ENCODE results near the gene FGFBP1.

Gene FGFBP1

GRCh38 chr4:15964159-15964558, 25.6 kb upstream of the FGFBP1 start:
- H3K36me3 ChIP-seq (ENCODE audit: control insufficient read depth, insufficient read depth, low read length), result no peaks in the 10 kb centered on the region; the same call in 1 of the 2 replicates
- no peaks in the 10 kb centered on the region for H3K27me3 ChIP-seq (ENCODE audit: control insufficient read depth, insufficient read depth, low read length)
- H3K4me1 ChIP-seq (ENCODE audit: control insufficient read depth, insufficient read depth, low read length), result no peaks in the 10 kb centered on the region
- no peak overlapping the region for H3K4me3 ChIP-seq (ENCODE audit: low read length)
- H3K9me3 ChIP-seq (ENCODE audit: control insufficient read depth, insufficient read depth, low read length), result no peaks in the 10 kb centered on the region
- no peak overlapping the region for H3K27ac ChIP-seq (ENCODE audit: low read length)
- no CpG with 5 or more reads among the region's 5 CpGs for WGBS (ENCODE audit: insufficient coverage, insufficient read length)
- no peak for DNase-seq (ENCODE audit: low read depth, low spot score)

GRCh38 chr4:15963576-15963975, 25.0 kb upstream of the FGFBP1 start:
- no peaks in the 10 kb centered on the region for H3K9me3 ChIP-seq (ENCODE audit: control insufficient read depth, insufficient read depth, low read length)
- no peaks in the 10 kb centered on the region for H3K36me3 ChIP-seq (ENCODE audit: control insufficient read depth, insufficient read depth, low read length)
- H3K4me3 ChIP-seq (ENCODE audit: low read length), result no peak overlapping the region
- H3K27ac ChIP-seq (ENCODE audit: low read length), result no peak overlapping the region
- DNase-seq (ENCODE audit: low read depth, low spot score), result no peak
- no peaks in the 10 kb centered on the region for H3K27me3 ChIP-seq (ENCODE audit: control insufficient read depth, insufficient read depth, low read length)
- no peaks in the 10 kb centered on the region for H3K4me1 ChIP-seq (ENCODE audit: control insufficient read depth, insufficient read depth, low read length)
- no CpG with 5 or more reads among the region's 4 CpGs for WGBS (ENCODE audit: insufficient coverage, insufficient read length)

GRCh38 chr4:15963001-15963451, 24.5 kb upstream of the FGFBP1 start, which contains the start of gene FGFBP2:
Gene FGFBP2 (minus strand): TSS chr4:15963175. CDS start chr4:15963129, 46 bp downstream.
- no CpG with 5 or more reads among the region's 9 CpGs for WGBS (ENCODE audit: insufficient coverage, insufficient read length)
- H3K36me3 ChIP-seq (ENCODE audit: control insufficient read depth, insufficient read depth, low read length), result no peaks in the 10 kb centered on the region
- no peaks in the 10 kb centered on the region for H3K4me1 ChIP-seq (ENCODE audit: control insufficient read depth, insufficient read depth, low read length)
- H3K27ac ChIP-seq (ENCODE audit: low read length), result no peak within 1 kb of the TSS
- H3K4me3 ChIP-seq (ENCODE audit: low read length), result no peak within 1 kb of the TSS
- H3K9me3 ChIP-seq (ENCODE audit: control insufficient read depth, insufficient read depth, low read length), result no peaks in the 10 kb centered on the region
- DNase-seq (ENCODE audit: low read depth, low spot score), result no peak
- H3K27me3 ChIP-seq (ENCODE audit: control insufficient read depth, insufficient read depth, low read length), result no peaks in the 10 kb centered on the region

GRCh38 chr4:15961781-15962510, 23.4 kb upstream of the FGFBP1 start:
- Histone ChIP-seq H3K27me3 (ENCODE audit: control insufficient read depth, insufficient read depth, low read length) (no peaks in the 10 kb centered on the region), H3K4me1 (ENCODE audit: control insufficient read depth, insufficient read depth, low read length) (no peaks in the 10 kb centered on the region), H3K9me3 (ENCODE audit: control insufficient read depth, insufficient read depth, low read length) (no peaks in the 10 kb centered on the region), H3K36me3 (ENCODE audit: control insufficient read depth, insufficient read depth, low read length) (no peaks in the 10 kb centered on the region), H3K27ac (ENCODE audit: low read length) (no peak overlapping the region), H3K4me3 (ENCODE audit: low read length) (no peak overlapping the region)
- DNase-seq (ENCODE audit: low read depth, low spot score), result no peak
- no CpG with 5 or more reads among the region's 16 CpGs for WGBS (ENCODE audit: insufficient coverage, insufficient read length)

DNA sequence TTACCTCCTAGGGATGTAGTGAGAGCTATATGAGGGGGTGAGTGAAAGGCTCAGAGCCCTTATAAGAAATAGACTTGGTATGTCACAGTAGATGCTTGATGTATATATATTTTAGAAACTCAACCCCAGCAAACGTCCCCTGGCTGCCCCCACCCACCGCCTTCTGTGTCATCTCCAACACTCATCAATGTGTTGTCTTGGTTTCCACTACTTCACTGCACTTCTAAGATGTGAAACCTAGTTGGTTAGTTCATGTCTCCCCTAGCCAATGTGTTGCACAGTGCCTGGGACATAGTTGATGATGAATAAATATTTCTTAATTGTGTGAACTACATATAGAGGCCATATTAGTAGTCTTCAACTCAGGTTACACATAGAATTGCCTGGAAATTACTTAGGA, 20.0 kb upstream of the FGFBP1 start:
- no CpG with 5 or more reads among the region's 2 CpGs for WGBS (ENCODE audit: insufficient coverage, insufficient read length)
- Histone ChIP-seq H3K36me3 (ENCODE audit: control insufficient read depth, insufficient read depth, low read length) (no peaks in the 10 kb centered on the region), H3K4me3 (ENCODE audit: low read length) (no peak overlapping the region)

DNA sequence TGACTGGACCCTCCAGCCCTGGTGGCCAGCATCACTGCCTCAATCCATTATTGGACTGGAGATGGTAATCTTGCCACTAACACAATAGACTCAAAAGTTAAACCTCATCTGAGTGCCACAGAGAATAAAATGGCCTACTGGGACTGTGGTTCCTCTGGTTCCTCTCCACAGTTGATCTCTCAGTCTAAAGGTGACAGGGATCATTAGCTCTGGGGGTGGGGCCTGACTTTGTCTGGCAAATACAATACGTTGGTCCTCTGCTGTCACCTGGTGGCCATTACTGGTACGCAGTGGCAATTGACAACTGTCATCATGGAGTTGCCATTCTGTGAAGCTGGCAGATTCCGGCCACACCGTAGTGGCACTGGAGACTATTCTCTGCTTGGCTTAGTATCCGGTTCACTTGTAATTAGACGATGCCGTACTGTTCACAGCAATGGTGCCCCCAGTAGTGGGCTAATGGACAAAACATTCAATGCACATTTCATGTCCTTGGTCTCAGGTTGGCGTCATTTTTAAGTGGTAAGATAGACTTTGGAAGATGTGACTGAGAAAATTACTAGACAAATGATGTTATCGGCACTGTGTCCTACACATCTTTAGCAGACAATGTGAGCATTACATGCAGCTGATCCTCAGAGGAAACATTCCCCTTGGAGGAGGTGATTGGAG, 17.8 kb upstream of the FGFBP1 start:
- no CpG with 5 or more reads among the region's 9 CpGs for WGBS (ENCODE audit: insufficient coverage, insufficient read length)
- Histone ChIP-seq H3K9me3 (ENCODE audit: control insufficient read depth, insufficient read depth, low read length) (no peaks in the 10 kb centered on the region), H3K36me3 (ENCODE audit: control insufficient read depth, insufficient read depth, low read length) (no peaks in the 10 kb centered on the region), H3K27me3 (ENCODE audit: control insufficient read depth, insufficient read depth, low read length) (no peaks in the 10 kb centered on the region), H3K4me1 (ENCODE audit: control insufficient read depth, insufficient read depth, low read length) (no peaks in the 10 kb centered on the region), H3K4me3 (ENCODE audit: low read length) (no peak overlapping the region), H3K27ac (ENCODE audit: low read length) (no peak overlapping the region)
- peak; percentile 63 for DNase-seq (ENCODE audit: low read depth, low spot score)

More for the DNA sequence above, 20.0 kb upstream of the FGFBP1 start:
- no peak overlapping the region for H3K27ac ChIP-seq (ENCODE audit: low read length)
- no peaks in the 10 kb centered on the region for H3K9me3 ChIP-seq (ENCODE audit: control insufficient read depth, insufficient read depth, low read length)
- H3K27me3 ChIP-seq (ENCODE audit: control insufficient read depth, insufficient read depth, low read length), result no peaks in the 10 kb centered on the region
- no peaks in the 10 kb centered on the region for H3K4me1 ChIP-seq (ENCODE audit: control insufficient read depth, insufficient read depth, low read length)
- no peak for DNase-seq (ENCODE audit: low read depth, low spot score)

DNA sequence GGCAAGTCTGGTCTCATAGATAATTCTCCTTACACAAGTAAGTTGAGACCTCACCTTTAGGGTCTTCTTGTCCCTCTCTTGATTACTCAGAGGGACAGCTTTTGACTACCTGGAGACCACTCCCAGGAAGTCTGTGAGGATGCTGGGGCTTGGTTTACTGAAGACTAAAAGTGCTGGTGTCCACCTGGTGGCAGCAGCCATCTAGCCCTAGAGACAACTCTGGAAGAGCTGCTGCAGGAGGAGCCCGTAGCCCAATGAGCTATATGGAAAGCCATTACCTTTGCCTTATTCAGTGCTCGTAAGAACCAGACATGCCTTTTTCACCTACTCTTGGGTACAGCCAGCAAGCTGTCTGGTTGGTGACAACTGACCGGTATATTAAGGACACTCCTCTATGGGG, 17.1 kb upstream of the FGFBP1 start:
- no peaks in the 10 kb centered on the region for H3K36me3 ChIP-seq (ENCODE audit: control insufficient read depth, insufficient read depth, low read length)
- WGBS (ENCODE audit: insufficient coverage, insufficient read length), result no CpG with 5 or more reads among the region's 3 CpGs
- H3K9me3 ChIP-seq (ENCODE audit: control insufficient read depth, insufficient read depth, low read length), result no peaks in the 10 kb centered on the region
- H3K4me1 ChIP-seq (ENCODE audit: control insufficient read depth, insufficient read depth, low read length), result no peaks in the 10 kb centered on the region
- no peak overlapping the region for H3K27ac ChIP-seq (ENCODE audit: low read length)
- no peaks in the 10 kb centered on the region for H3K27me3 ChIP-seq (ENCODE audit: control insufficient read depth, insufficient read depth, low read length)
- H3K4me3 ChIP-seq (ENCODE audit: low read length), result no peak overlapping the region
- DNase-seq (ENCODE audit: low read depth, low spot score), result no peak

DNA sequence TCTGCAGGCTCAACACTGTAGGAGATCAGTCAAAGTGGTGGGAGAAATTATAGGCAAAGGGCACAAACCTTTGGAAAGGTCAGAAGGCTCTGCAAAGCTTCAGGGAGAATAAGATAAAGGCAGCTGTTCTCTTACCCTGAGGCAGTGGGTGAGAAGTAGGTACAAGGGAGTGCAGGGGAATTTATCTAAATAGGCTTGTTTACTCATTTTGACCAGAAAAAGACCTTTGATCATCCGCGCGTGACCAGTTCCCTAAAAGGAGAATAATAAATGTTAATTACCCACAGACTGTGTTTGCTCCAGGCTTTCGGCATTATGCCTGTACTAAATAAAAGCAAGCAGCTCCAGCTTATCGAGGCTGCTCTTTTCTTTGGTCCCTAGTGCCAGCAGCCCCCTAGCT, 15.1 kb upstream of the FGFBP1 start:
- Histone ChIP-seq H3K9me3 (ENCODE audit: control insufficient read depth, insufficient read depth, low read length) (no peaks in the 10 kb centered on the region), H3K4me1 (ENCODE audit: control insufficient read depth, insufficient read depth, low read length) (no peaks in the 10 kb centered on the region), H3K27me3 (ENCODE audit: control insufficient read depth, insufficient read depth, low read length) (no peaks in the 10 kb centered on the region), H3K36me3 (ENCODE audit: control insufficient read depth, insufficient read depth, low read length) (no peaks in the 10 kb centered on the region), H3K4me3 (ENCODE audit: low read length) (no peak overlapping the region), H3K27ac (ENCODE audit: low read length) (no peak overlapping the region)
- DNase-seq (ENCODE audit: low read depth, low spot score), result no peak
- no CpG with 5 or more reads among the region's 5 CpGs for WGBS (ENCODE audit: insufficient coverage, insufficient read length)

DNA sequence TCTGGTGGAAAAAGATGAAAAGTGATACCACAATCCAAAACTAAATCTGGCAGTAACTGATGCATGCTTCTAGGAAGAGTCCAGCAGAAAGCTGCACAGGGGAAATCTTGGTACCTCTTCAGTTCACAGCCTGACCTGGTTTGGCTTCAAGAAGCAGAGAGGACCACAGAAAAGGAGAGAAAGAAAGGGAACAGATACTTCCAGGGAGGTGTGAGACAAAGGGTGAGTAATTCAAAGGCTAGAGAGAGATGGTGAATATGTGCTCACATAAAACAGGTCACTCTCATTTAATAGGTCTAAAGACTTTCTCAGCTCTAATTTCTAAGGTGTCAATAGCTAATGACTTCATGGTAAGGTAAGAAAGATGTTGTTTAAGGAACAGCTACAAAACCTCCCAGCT, 13.2 kb upstream of the FGFBP1 start:
- DNase-seq (ENCODE audit: low read depth, low spot score), result no peak
- Histone ChIP-seq H3K4me1 (ENCODE audit: control insufficient read depth, insufficient read depth, low read length) (no peaks in the 10 kb centered on the region), H3K4me3 (ENCODE audit: low read length) (no peak overlapping the region), H3K27me3 (ENCODE audit: control insufficient read depth, insufficient read depth, low read length) (no peaks in the 10 kb centered on the region), H3K36me3 (ENCODE audit: control insufficient read depth, insufficient read depth, low read length) (no peaks in the 10 kb centered on the region), H3K9me3 (ENCODE audit: control insufficient read depth, insufficient read depth, low read length) (no peaks in the 10 kb centered on the region), H3K27ac (ENCODE audit: low read length) (no peak overlapping the region)

DNA sequence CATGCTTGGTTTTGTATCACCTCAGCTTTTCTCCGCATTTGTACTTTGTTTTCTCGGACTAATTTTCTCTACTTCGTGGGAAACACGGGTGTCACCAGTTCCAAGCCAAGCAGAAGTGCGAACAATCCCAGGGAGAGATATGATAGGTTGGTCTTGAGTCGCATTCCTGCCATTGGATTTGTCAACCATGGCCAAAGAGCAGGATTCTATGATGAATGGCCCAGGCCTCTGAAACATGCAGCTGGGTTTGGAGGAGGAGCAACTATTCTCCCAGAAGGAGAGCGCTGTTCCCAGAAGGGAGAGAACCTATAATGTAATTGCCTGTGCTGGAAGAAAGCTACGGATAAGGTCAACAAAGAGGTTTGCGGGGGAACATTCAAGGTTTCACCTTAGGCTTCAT, 10.3 kb upstream of the FGFBP1 start:
- WGBS (ENCODE audit: insufficient coverage, insufficient read length), result no CpG with 5 or more reads among the region's 9 CpGs
- no peaks in the 10 kb centered on the region for H3K9me3 ChIP-seq (ENCODE audit: control insufficient read depth, insufficient read depth, low read length)
- H3K4me1 ChIP-seq (ENCODE audit: control insufficient read depth, insufficient read depth, low read length), result no peaks in the 10 kb centered on the region
- no peak overlapping the region for H3K27ac ChIP-seq (ENCODE audit: low read length)
- H3K27me3 ChIP-seq (ENCODE audit: control insufficient read depth, insufficient read depth, low read length), result no peaks in the 10 kb centered on the region
- no peaks in the 10 kb centered on the region for H3K36me3 ChIP-seq (ENCODE audit: control insufficient read depth, insufficient read depth, low read length)
- no peak overlapping the region for H3K4me3 ChIP-seq (ENCODE audit: low read length)
- no peak for DNase-seq (ENCODE audit: low read depth, low spot score)

DNA sequence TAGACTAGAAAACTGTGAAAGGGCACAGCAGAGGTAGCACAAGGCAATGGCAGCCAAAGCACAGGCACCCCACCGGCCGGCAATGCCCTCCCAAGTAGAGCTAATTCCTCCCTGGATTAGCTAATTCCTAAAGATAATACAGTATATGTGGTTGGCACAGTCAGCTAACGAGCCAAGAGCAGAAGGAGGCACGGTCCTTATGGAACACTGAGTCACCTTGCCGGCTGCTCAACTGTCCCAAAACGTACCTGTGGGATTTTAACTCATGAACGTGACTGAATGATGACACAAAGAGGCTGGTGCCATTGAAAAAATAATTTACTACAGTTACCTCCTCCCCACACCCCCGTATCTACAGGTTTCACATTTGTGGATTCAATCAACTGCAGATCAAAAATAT, 9.1 kb upstream of the FGFBP1 start:
- no peak overlapping the region for H3K4me3 ChIP-seq (ENCODE audit: low read length)
- H3K36me3 ChIP-seq (ENCODE audit: control insufficient read depth, insufficient read depth, low read length), result no peaks in the 10 kb centered on the region
- H3K27ac ChIP-seq (ENCODE audit: low read length), result no peak overlapping the region
- no peak for DNase-seq (ENCODE audit: low read depth, low spot score)
- no CpG with 5 or more reads among the region's 8 CpGs for WGBS (ENCODE audit: insufficient coverage, insufficient read length)
- no peaks in the 10 kb centered on the region for H3K9me3 ChIP-seq (ENCODE audit: control insufficient read depth, insufficient read depth, low read length)
- no peaks in the 10 kb centered on the region for H3K4me1 ChIP-seq (ENCODE audit: control insufficient read depth, insufficient read depth, low read length)
- no peaks in the 10 kb centered on the region for H3K27me3 ChIP-seq (ENCODE audit: control insufficient read depth, insufficient read depth, low read length)
